H1 (cell line): ENCODE results near the gene SUCLG2. TPM values are rescaled to one million over a fixed set of nuclear protein-coding genes. Genes with fewer than 3 reads are reported as not detected.

Source experiments
- CEBPB ChIP-seq: IDR thresholded peaks from 2 replicates; pipeline ENCODE4 v1.6.1; 2012; ENCODE audit warnings: low read depth, low read length
- CHD7 ChIP-seq: fragments of 300-600 bp; sonication (generic); IDR thresholded peaks from 2 replicates; pipeline ENCODE4 v1.7.1; 2012; ENCODE audit warnings: low read length, moderate library complexity, mild to moderate bottlenecking, inconsistent platforms; ENCODE audit not compliant: insufficient replicate concordance
- MAX ChIP-seq: IDR thresholded peaks from 2 replicates; pipeline ENCODE4 v1.6.1; 2012; ENCODE audit warnings: inconsistent platforms
- SIRT6 ChIP-seq: IDR thresholded peaks from one replicate; pipeline ENCODE4 v1.7.1; 2012; ENCODE audit warnings: low read length, inconsistent platforms
- YY1 ChIP-seq: IDR thresholded peaks from 2 replicates; pipeline ENCODE4 v1.6.1; 2011; ENCODE audit warnings: low read depth, mild to moderate bottlenecking, low read length
- polyA plus RNA-seq, 7 experiments: library from polyadenylated mRNA; depleted of rRNA in 3 of 7; stranded (reverse) in 5 of 7; unstranded in 2 of 7; fragments of >200 nt in 5 of 7; fragments of 200-250 nt in 2 of 7; gene quantifications; 1 replicate in 5 of 7; 2 replicates in 1 of 7; 4 replicates in 1 of 7; pipeline versions ENCODE4 v1.2.1 to v1.2.3, GENCODE V29; 2011 to 2013; ENCODE audit warnings: missing spikeins in 2 of 7, mixed read lengths in 2 of 7
- total RNA-seq: library from RNA; stranded (reverse); fragmentation: NEBNext Ultra II Directional; extraction: Animal tissue kit (Norgen Biotek cat#: 25700); gene quantifications from 2 replicates; pipeline ENCODE4 v1.2.1, GENCODE V29; 2021

The SUCLG2 gene
- total and polyA plus RNA-seq, 2 of the 8 experiments (the other 6 are each of a cell fraction or from before 2014, with no cell fraction given) = 12.9 to 46.2 TPM

GRCh38 chr3:67564008-67564407 is 90.4 kb downstream of the SUCLG2 start (continued):
- TF ChIP-seq CHD7 (no peak), CEBPB (no peak), MAX (no peak), YY1 (no peak), SIRT6 (no peak)
